Activated naive CD4-positive, alpha-beta T cell treated with anti-CD3 and anti-CD28 coated beads, Interleukin-2, amount 10 ng/mL, durations not matched to agents 7 days and 5 days (primary cell): Measurements from ENCODE around the gene SPINK1.
A peak's percentile ranks its signal among the peaks of the same experiment; 100 is the strongest.
"Not testable (repeated sequence)": the region's sequence is repeated elsewhere in the genome, so short reads cannot be mapped to it uniquely, and the experiment has no call there.

Experiments used
- CTCF ChIA-PET: fragments of 350-600 bp; sonication (Branson Sonifier 250); formaldehyde crosslinking; loops from one replicate; lab custom pipeline; 2021; ENCODE audit warnings: antibody characterized with exemption; lab: Charles Lee
- DNase-seq: peaks from one replicate; pipeline ENCODE4 v3.0.0-alpha.2; 2020
- H3K27ac Mint-ChIP-seq: one replicate; pipeline ENCODE4 v1.8.0; 2021; ENCODE audit warnings: mild to moderate bottlenecking, moderate library complexity, mixed read lengths
- H3K27me3 Mint-ChIP-seq: one replicate; pipeline ENCODE4 v1.8.0; 2021; ENCODE audit warnings: mild to moderate bottlenecking, mixed read lengths
- H3K36me3 Mint-ChIP-seq: one replicate; pipeline ENCODE4 v1.8.0; 2021; ENCODE audit warnings: mixed read lengths
- H3K4me1 Mint-ChIP-seq: one replicate; pipeline ENCODE4 v1.8.0; 2021; ENCODE audit warnings: mixed read lengths
- H3K4me3 Mint-ChIP-seq: one replicate; pipeline ENCODE4 v1.8.0; 2021; ENCODE audit warnings: mild to moderate bottlenecking, moderate library complexity, mixed read lengths
- H3K9me3 Mint-ChIP-seq: one replicate; pipeline ENCODE4 v1.8.0; 2021; ENCODE audit warnings: mixed read lengths

SPINK1 gene

GRCh38 chr5:147805030-147805454 lies 26.4 kb downstream of the SPINK1 start:
- DNase-seq: no peak
- Mint-ChIP-seq H3K27me3 (no peaks in the 10 kb centered on the region), H3K27ac (no peak overlapping the region), H3K36me3 (no peaks in the 10 kb centered on the region), H3K9me3 (no peaks in the 10 kb centered on the region), H3K4me3 (no peak overlapping the region), H3K4me1 (no peaks in the 10 kb centered on the region)
- CTCF ChIA-PET: no interaction called here

GRCh38 chr5:147804334-147804733 lies 27.1 kb downstream of the SPINK1 start:
- no peaks in the 10 kb centered on the region for H3K9me3 Mint-ChIP-seq
- H3K4me3 Mint-ChIP-seq: no peak overlapping the region
- no peaks in the 10 kb centered on the region for H3K36me3 Mint-ChIP-seq
- H3K4me1 Mint-ChIP-seq: no peaks in the 10 kb centered on the region
- H3K27ac Mint-ChIP-seq: no peak overlapping the region
- DNase-seq: no peak
- no peaks in the 10 kb centered on the region for H3K27me3 Mint-ChIP-seq
- CTCF ChIA-PET: no interaction called here

DNA sequence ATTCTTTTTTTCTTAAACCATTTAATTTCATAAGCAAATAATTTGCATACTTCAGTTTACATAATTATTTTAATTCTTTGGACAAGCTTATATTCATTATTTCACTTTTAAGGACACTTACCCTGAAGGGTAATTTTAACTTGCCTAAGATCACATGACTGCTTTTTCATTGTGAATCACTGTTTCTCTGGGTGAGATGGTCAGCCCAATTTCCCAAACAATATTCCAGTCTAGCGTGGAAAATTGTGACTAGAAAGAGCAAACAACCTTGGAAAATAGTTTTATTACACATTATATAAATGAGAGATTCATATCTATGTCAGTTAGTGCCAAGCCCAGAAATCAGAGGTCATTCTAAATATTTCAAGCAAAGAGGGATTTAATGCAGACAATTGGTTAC lies 27.5 kb downstream of the SPINK1 start:
- H3K27me3 Mint-ChIP-seq: no peaks in the 10 kb centered on the region
- H3K27ac Mint-ChIP-seq: no peak overlapping the region
- no peaks in the 10 kb centered on the region for H3K36me3 Mint-ChIP-seq
- DNase-seq: no peak
- no peaks in the 10 kb centered on the region for H3K4me1 Mint-ChIP-seq
- H3K9me3 Mint-ChIP-seq: no peaks in the 10 kb centered on the region
- CTCF ChIA-PET: no interaction called here
- no peak overlapping the region for H3K4me3 Mint-ChIP-seq

GRCh38 chr5:147803161-147803560 lies 28.3 kb downstream of the SPINK1 start:
- H3K27me3 Mint-ChIP-seq, H3K4me1 Mint-ChIP-seq, DNase-seq, H3K36me3 Mint-ChIP-seq, CTCF ChIA-PET, H3K9me3 Mint-ChIP-seq, H3K27ac Mint-ChIP-seq, H3K4me3 Mint-ChIP-seq: not testable (repeated sequence)

DNA sequence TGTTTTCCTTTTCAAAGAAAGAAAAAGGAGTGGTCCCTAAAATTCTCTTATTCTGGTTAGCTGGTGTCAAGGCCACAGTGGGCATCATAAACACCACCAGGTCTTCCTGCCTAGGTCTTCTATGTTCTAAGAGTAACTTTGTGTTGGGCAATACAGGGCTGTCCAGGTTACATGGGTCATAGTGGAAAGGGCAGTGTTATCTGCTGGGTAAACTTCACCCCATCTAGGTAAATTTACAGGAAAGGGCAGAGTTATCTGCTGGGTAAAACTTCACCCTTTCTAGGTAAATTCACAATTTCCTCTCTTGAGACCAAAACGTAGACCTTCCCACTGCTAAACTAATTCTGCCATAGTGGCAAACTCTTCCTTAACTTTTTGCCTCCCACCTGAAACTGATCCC lies 30.0 kb downstream of the SPINK1 start:
- Mint-ChIP-seq H3K36me3 (no peaks in the 10 kb centered on the region), H3K4me1 (no peaks in the 10 kb centered on the region), H3K9me3 (no peaks in the 10 kb centered on the region), H3K27ac (no peak overlapping the region), H3K27me3 (no peaks in the 10 kb centered on the region), H3K4me3 (no peak overlapping the region)
- no peak for DNase-seq
- CTCF ChIA-PET: no interaction called here

DNA sequence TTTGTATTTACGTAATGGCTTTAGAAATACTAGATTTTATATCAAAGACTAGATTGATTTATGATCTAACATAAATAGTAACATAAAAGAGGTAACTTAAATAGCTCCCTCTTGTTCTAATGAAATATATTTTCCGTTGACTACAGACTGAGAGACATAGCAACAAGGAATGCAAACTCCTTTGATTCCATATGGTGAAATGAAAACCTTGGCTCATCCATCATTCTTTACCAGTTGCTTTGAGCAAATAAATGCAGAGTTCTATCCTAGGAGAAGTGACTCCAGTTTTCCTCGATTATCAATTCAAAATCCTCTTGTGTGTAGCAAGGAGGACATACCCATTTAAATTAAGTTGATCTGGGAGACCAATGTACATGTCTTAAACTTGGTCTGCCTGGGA lies 31.0 kb downstream of the SPINK1 start:
- no peak overlapping the region for H3K4me3 Mint-ChIP-seq

GRCh38 chr5:147796556-147797308 lies 34.7 kb downstream of the SPINK1 start:
- H3K27me3 Mint-ChIP-seq: no peaks in the 10 kb centered on the region
- DNase-seq: no peak
- H3K27ac Mint-ChIP-seq: no peak overlapping the region
- CTCF ChIA-PET: no interaction called here
- H3K36me3 Mint-ChIP-seq: no peaks in the 10 kb centered on the region
- H3K4me1 Mint-ChIP-seq: no peaks in the 10 kb centered on the region
- no peak overlapping the region for H3K4me3 Mint-ChIP-seq
- no peaks in the 10 kb centered on the region for H3K9me3 Mint-ChIP-seq

More for the DNA sequence above, 31.0 kb downstream of the SPINK1 start:
- H3K9me3 Mint-ChIP-seq: no peaks in the 10 kb centered on the region
- no peaks in the 10 kb centered on the region for H3K36me3 Mint-ChIP-seq
- no peaks in the 10 kb centered on the region for H3K27me3 Mint-ChIP-seq
- CTCF ChIA-PET: no interaction called here
- H3K4me1 Mint-ChIP-seq: no peaks in the 10 kb centered on the region
- no peak for DNase-seq
- H3K27ac Mint-ChIP-seq: no peak overlapping the region

- H3K9me3 Mint-ChIP-seq: no peaks in the 10 kb centered on the region
- no peak overlapping the region for H3K27ac Mint-ChIP-seq
- no peak for DNase-seq
- H3K4me3 Mint-ChIP-seq: no peak overlapping the region
- no peaks in the 10 kb centered on the region for H3K4me1 Mint-ChIP-seq
- H3K36me3 Mint-ChIP-seq: no peaks in the 10 kb centered on the region
- H3K27me3 Mint-ChIP-seq: no peaks in the 10 kb centered on the region
- CTCF ChIA-PET: no interaction called here
These were observed 40.3 kb downstream of the SPINK1 start for GRCh38 chr5:147791181-147791580.

GRCh38 chr5:147789820-147790219 lies 41.7 kb downstream of the SPINK1 start:
- H3K27me3 Mint-ChIP-seq: no peaks in the 10 kb centered on the region
- H3K36me3 Mint-ChIP-seq: no peaks in the 10 kb centered on the region
- no peaks in the 10 kb centered on the region for H3K9me3 Mint-ChIP-seq
- H3K4me1 Mint-ChIP-seq: no peaks in the 10 kb centered on the region
- DNase-seq: no peak
- H3K4me3 Mint-ChIP-seq: no peak overlapping the region
- H3K27ac Mint-ChIP-seq: no peak overlapping the region
- CTCF ChIA-PET: no interaction called here

GRCh38 chr5:147788023-147788422 lies 43.4 kb downstream of the SPINK1 start:
- no peaks in the 10 kb centered on the region for H3K36me3 Mint-ChIP-seq
- no peaks in the 10 kb centered on the region for H3K27me3 Mint-ChIP-seq
- no peak for DNase-seq
- no peaks in the 10 kb centered on the region for H3K9me3 Mint-ChIP-seq
- no peak overlapping the region for H3K27ac Mint-ChIP-seq
- H3K4me3 Mint-ChIP-seq: no peak overlapping the region
- no peaks in the 10 kb centered on the region for H3K4me1 Mint-ChIP-seq
- CTCF ChIA-PET: no interaction called here

DNA sequence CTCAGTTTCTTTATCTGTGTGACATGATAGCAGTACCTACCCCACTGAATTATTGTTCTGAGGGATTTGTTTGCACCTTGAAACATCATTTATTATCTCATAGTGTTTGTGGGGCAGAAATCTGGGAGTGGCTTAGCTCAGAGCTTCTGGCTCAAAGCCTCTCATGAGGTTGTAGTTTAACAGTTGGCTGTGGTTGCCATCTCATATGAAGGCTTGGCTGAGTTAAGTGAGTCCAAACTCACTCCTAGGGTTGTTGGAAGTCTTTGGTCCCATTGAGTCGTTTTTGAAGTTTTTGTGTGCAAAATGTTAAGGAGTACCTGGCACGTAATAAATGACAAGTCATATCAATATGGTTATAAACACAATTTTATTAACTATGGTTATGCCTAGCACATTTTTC lies 45.3 kb downstream of the SPINK1 start:
- no peak overlapping the region for H3K4me3 Mint-ChIP-seq
- peaks cover 9% of the 10 kb centered on the region for H3K4me1 Mint-ChIP-seq
- no peaks in the 10 kb centered on the region for H3K36me3 Mint-ChIP-seq
- CTCF ChIA-PET: interaction anchor here (0.7 kb wide), 1 partner anchor 209 kb away, joined by 3 read pairs; no protein-coding TSS in a partner anchor
- DNase-seq: no peak
- no peak overlapping the region for H3K27ac Mint-ChIP-seq
- peaks cover 4% of the 10 kb centered on the region for H3K27me3 Mint-ChIP-seq
- H3K9me3 Mint-ChIP-seq: no peaks in the 10 kb centered on the region

- Mint-ChIP-seq H3K27ac (no peak overlapping the region), H3K4me1 (peaks cover 9% of the 10 kb centered on the region), H3K36me3 (no peaks in the 10 kb centered on the region), H3K27me3 (peaks cover 4% of the 10 kb centered on the region), H3K4me3 (no peak overlapping the region), H3K9me3 (no peaks in the 10 kb centered on the region)
- no peak for DNase-seq
- CTCF ChIA-PET: no interaction called here
These were observed 47.1 kb downstream of the SPINK1 start for GRCh38 chr5:147784146-147784987.

DNA sequence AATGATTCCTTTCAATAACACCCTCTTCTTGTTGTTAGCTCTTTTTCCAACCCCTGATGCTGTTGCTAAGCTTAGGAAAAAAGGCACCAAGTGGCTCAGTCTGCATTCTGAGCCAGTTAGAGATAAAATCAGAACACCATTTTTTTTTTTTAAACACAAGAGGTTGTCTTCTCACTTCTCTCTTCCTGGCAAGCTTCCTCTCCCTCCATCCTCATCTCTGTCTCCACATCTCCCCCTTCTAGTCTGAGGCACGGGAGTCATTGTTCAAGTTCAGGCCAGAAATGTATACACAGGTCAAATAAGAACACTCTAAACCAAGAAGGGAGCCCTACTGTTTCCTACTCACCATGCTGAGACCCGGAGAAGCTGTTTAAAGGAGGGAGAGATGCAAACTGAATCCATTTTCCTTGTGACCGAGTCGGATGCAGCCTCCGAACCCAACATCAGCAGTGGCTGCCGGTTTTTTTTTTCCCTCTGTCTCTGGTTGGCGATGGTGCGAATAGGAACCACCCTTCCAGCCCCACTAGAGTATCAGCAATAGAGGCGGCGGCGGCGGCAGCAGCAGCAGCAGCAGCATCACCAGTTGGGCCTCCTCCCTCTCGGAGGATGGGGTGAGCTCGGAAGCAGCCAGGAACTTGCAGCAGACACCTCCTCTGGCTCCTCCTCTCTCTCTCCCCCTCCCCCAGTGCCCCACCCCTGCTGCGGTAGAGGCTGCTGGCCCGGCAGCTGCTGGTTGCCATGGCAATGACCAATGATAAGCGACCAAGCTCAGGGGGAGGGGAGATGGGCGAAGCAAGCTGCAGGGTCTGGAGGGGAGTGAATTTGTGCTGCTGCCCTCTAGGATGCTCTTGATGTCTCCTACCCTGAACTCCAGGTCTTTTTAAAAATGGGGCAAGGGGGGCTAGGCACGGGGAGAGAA lies 49.1 kb downstream of the SPINK1 start, which contains the start of gene JAKMIP2:
TSS of gene JAKMIP2 (minus strand) at position 619 of the 919 bp plus-strand sequence. CDS start 110,922 bp downstream, outside the sequence.
- CTCF ChIA-PET: interaction anchor here (0.7 kb wide), 1 partner anchor 1781 kb away, joined by 3 read pairs; no protein-coding TSS in a partner anchor
- Mint-ChIP-seq H3K27me3 (peaks cover 4% of the 10 kb centered on the region), H3K9me3 (no peaks in the 10 kb centered on the region), H3K4me3 (peak within 1 kb of the TSS; percentile 45), H3K36me3 (no peaks in the 10 kb centered on the region), H3K4me1 (peaks cover 9% of the 10 kb centered on the region), H3K27ac (peak within 1 kb of the TSS; percentile 6)
- peak; percentile 68 for DNase-seq
